Hindlimb muscle (tissue), 1 donor: Measurements from ENCODE around the gene CCDC127. TPM values are rescaled to one million over a fixed set of nuclear protein-coding genes. Genes with fewer than 3 reads are reported as not detected.
"Not testable (repeated sequence)": the region's sequence is repeated elsewhere in the genome, so short reads cannot be mapped to it uniquely, and the experiment has no call there.

ENCODE experiments used
- DNase-seq: peaks from one replicate; pipeline ENCODE4 v3.0.0-alpha.2; 2013
- polyA plus RNA-seq: library from polyadenylated mRNA; unstranded; fragments of 120-200 nt; gene quantifications from one replicate; pipeline ENCODE4 v1.2.1, GENCODE V29; 2013; ENCODE audit not compliant: insufficient read length

CCDC127 gene, protein sequence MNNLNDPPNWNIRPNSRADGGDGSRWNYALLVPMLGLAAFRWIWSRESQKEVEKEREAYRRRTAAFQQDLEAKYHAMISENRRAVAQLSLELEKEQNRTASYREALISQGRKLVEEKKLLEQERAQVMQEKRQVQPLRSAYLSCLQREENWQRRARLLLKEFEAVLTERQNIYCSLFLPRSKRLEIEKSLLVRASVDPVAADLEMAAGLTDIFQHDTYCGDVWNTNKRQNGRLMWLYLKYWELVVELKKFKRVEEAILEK
- 9.9 TPM for polyA plus RNA-seq

DNA sequence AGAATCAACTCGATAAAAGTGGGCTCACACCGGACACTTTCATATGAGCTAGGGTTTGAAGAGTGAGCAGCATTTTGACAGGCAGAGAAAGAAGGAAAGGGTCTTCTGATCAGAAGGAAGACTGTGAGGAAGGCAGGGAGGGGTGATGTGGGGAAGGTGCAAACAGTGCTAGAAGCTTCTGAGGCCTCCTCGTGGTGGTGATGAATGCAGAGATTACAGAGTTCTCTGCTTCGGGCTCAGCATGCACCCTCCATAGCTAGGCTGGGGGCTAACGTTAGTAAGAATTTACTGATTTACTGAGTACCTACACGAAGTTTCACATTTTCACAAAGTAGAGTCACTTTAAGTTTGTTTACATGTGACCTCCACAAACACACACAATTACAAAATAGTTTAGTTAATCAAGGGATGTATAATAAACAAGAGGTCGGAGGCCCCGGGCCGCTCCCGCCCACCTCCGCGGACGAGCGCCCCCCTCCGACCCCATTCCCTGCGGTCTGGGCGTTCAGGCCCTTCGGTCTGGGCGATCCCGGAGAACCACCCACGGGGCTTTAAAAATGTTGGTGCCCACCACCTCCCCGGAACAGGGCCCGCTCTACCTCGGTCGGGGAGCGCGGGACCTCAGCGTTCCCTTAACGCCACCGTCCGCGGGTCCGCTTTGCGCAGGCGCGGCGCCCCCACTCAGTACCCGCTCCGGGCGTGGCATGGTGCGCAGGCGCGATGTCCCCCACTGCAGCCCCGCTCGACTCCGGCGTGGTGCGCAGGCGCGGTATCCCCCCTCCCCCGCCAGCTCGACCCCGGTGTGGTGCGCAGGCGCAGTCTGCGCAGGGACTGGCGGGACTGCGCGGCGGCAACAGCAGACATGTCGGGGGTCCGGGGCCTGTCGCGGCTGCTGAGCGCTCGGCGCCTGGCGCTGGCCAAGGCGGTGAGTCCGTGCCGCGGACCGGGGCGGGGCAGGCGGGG, at the start of gene CCDC127, which contains the start of gene SDHA:
TSS of gene CCDC127 (minus strand) at position 660 of the 963 bp plus-strand sequence. CDS start 1,304 bp downstream, outside the sequence.
TSS of gene SDHA (plus strand) at position 827 of the 963 bp plus-strand sequence. CDS start at position 863, 36 bp downstream.
- DNase-seq: peak; percentile 99

- DNase-seq: no peak
Measured at GRCh38 chr5:267716-268115, 49.8 kb upstream of the CCDC127 start.

GRCh38 chr5:266311-267026, 48.5 kb upstream of the CCDC127 start:
- DNase-seq: not testable (repeated sequence)

DNA sequence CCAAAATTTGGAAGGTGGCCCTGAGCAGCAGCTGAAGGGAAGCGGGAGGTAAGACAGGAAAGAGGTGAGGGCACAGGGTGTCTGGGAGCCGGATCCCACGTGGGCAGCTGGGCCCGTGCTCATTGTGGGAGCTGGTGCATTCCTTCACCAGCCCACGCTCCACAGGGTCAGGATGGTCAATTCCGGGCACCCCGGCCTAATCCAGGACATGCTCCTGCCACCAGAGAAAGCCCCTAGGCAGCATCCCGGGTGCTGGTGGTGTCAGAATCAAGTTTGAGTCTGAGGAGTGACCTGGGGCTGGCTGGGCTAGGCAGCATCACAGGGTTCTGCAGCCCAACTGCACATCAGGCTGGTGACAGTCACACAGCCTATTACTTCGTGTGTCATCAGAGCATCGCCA, 46.4 kb upstream of the CCDC127 start:
- DNase-seq: no peak

DNA sequence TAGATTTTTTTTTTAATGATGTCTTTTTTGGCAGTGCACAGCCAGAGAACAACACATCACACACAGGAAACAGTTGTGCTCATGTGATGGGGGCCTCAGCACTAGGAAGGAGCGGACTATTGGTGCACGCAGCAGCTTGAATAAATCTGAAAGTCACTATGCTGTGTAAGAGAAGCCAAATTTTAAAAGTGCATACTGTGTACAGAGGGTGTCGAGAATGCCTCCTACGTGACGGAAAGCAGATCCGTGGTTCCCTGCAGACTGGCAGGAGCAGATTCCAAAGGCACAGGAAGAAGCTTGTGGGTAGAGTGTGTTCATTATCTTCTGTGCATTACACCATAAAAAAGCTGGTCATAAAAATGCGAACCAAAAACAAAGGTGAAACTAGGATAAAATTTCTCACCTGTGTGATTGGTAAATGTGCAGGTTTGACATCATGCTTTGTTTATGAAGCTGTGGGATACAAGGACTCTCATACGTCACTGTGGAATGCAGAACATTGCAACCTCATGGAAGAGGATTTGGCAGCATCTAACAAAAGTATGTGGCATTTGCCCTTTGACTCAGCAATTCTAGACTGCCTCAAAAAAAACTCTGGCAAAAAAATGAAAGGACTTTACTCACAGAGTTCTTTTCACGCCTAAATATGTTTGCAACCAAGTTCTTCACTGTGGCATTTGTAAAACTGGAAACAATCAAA, 45.5 kb upstream of the CCDC127 start:
- DNase-seq: not testable (repeated sequence)

- no peak for DNase-seq
Measured at GRCh38 chr5:257148-257547, 39.2 kb upstream of the CCDC127 start.

DNA sequence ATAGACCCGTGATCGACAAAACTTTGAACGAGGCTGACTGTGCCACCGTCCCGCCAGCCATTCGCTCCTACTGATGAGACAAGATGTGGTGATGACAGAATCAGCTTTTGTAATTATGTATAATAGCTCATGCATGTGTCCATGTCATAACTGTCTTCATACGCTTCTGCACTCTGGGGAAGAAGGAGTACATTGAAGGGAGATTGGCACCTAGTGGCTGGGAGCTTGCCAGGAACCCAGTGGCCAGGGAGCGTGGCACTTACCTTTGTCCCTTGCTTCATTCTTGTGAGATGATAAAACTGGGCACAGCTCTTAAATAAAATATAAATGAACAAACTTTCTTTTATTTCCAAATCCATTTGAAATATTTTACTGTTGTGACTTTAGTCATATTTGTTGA, 38.4 kb upstream of the CCDC127 start:
- not testable (repeated sequence) for DNase-seq

GRCh38 chr5:255116-255515, 37.2 kb upstream of the CCDC127 start:
- DNase-seq: not testable (repeated sequence)

- not testable (repeated sequence) for DNase-seq
Measured at GRCh38 chr5:254322-254721, 36.4 kb upstream of the CCDC127 start.

- no peak for DNase-seq
Measured at GRCh38 chr5:252546-252945, 34.6 kb upstream of the CCDC127 start.

DNA sequence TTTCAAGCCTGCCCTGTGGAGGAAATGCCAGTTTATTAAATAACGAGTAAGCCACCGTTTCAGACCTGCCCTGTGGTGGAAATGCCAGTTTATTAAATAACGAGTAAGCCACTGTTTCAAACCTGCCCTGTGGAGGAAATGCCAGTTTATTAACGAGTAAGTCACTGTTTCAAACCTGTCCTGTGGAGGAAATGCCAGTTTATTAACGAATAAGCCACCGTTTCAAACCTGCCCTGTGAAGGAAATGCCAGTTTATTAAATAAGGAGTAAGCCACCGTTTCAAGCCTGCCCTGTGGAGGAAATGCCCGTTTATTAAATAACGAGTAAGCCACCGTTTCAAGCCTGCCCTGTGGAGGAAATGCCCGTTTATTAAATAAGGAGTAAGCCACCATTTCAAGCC, 34.0 kb upstream of the CCDC127 start:
- not testable (repeated sequence) for DNase-seq

- DNase-seq: not testable (repeated sequence)
Measured at GRCh38 chr5:251538-251937, 33.6 kb upstream of the CCDC127 start.

DNA sequence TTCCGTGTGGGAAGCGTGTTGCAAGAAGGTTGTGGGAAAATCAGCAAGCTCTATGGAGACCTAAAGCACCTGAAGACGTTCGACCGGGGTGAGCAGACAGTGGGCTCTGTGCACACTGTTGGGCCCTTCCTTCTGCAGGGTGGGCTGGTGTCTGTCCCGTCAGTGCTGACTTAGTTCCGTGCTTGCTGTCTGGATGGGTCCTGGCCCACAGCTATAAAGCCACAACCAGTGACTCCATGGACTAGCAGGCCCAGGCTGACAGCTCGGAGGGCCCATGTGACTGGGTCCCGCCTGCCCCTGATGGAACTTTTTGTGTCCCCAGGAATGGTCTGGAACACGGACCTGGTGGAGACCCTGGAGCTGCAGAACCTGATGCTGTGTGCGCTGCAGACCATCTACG, 33.1 kb upstream of the CCDC127 start:
- not testable (repeated sequence) for DNase-seq

DNA sequence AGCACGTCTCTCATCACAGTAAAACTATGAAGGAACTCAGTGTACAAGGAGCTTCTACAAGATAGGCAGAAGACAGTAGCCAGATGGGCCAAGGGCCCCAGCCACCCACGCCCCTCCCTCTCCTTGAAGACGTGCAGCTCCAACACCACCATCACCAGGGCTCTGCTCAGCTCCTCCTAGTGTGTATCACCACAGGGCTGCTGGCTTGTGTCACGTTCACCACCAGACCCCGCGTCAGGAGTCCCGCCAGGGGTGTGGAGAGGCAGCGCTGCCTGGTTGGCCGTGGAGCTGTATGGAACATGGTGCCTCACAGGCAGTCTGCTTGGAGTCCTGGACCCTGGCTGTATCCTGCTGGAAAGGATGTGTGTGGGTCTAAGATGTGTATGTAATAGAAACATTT, 32.4 kb upstream of the CCDC127 start:
- DNase-seq: not testable (repeated sequence)

GRCh38 chr5:245717-246116, 27.8 kb upstream of the CCDC127 start:
- not testable (repeated sequence) for DNase-seq

DNA sequence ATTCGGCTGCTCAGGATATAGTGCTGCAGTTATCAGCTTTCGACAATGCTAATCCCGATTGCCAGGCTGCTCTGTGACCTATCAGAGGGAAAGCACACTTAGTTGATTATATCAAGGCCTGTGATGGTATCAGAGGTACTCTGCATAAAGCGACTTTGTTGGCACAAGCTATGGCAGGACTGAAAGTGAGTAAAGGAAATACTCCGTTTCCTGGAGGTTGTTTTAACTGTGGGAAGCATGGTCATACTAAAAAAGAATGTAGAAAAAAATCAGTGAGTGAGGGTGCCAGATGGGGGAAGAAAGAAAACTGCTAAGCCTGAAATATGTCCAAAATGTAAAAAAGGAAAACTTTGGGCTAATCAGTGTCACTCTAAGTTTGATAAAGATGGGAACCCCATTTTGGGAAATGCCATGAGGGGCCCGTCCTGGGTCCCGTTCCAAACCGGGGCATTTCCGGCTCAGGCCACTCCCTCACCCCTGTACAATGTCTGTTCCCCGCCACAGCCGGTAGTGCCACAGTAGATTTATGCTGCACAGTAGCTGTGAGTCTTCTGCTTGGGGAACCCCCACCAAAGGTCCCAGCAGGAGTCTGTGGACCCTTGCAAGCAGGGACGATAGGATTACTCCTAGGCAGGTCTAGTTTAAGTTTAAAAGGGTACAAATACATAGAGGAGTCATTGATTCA, 25.9 kb upstream of the CCDC127 start:
- DNase-seq: not testable (repeated sequence)

DNA sequence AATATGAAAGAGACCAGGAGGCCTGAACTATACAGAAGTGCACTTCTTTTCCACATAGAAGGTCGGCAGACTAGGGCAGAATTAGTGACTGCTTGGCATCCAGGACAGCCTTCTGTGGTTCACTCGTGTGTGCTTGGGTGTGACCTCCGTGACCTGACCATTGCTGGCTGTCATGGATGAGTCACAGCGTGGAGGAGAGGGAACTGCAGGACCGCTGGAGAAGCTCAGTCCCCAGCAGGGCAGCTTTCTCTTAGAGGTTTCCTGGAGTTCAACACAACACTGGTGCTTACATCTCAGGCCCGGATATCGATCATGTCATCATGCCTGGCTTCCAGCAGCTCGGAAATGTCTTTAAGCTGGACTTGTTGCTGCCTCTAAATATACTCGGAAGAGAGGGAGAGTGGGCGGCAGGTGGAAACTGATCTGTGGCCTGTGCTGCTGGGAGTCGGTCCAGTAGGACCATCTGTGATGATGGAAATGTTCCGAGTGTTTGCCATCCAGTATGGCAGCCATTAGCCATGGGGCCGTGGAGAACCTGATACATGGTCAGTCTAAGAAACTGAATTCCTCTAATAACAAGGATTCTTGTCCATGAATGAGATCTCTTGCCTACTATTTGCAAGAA, 23.2 kb upstream of the CCDC127 start:
- DNase-seq: not testable (repeated sequence)

GRCh38 chr5:240550-240949, 22.6 kb upstream of the CCDC127 start:
- DNase-seq: not testable (repeated sequence)

GRCh38 chr5:237931-238330, 20.0 kb upstream of the CCDC127 start:
- not testable (repeated sequence) for DNase-seq

- not testable (repeated sequence) for DNase-seq
Measured at GRCh38 chr5:235527-235926, 17.6 kb upstream of the CCDC127 start.

DNA sequence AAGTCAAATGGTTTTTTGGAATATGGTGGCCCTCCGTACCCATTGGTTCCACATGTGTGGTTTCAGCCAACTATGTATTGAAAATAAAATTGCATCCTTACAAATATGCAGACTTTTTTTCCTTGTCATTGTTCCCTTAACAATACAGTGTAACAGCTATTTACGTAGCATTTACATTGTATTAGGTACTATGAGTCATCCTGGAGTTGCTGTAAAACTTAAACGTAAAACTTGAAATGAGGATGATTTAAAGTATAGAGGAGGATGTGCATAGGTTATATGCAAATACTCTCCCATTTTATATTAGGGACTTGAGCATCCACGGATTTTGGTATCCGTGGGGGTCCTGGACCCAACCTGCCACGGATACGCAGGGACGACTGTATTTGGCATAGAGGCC, 16.5 kb upstream of the CCDC127 start:
- DNase-seq: no peak
